GM19240 (cell line): ENCODE results near the gene AHR.

Experiments used
- DNase-seq: peaks from one replicate; pipeline ENCODE4 v3.0.0; 2011; ENCODE audit warnings: low spot score; ENCODE audit not compliant: insufficient read length

Gene AHR

DNA sequence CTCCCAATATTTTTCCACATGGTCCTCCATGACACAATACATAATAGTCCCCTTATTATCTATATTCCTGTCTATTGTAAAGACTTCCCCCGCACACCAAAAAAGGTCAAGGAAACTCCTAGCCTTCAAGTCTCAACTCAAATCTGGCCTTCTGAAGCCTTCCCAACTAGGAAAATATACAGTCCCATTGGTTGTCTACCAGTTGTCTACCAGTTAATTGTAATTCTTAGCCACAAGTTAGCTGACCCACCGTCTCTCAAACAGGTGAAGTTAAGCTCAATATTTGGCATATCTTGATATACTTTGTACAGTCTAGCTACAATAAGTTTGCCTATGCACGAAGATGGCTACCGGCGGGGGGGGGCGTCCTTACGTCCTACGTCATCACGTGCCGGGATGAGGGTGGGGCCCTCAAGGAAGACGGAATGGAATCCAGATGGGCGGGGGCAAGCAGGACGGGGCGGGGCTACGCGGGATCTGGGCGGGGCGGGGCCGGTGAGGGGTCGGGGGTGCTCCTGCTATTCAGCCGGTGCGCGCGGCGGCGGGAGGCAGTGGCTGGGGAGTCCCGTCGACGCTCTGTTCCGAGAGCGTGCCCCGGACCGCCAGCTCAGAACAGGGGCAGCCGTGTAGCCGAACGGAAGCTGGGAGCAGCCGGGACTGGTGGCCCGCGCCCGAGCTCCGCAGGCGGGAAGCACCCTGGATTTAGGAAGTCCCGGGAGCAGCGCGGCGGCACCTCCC lies at the start of gene AHR:
Gene AHR (plus strand): TSS at position 551 of the 738 bp plus-strand sequence. CDS start 613 bp downstream, outside the sequence.
- peak; percentile 38 for DNase-seq

- no peak for DNase-seq
These were observed 44.6 kb upstream of the AHR start for GRCh38 chr7:17253885-17254284.

DNA sequence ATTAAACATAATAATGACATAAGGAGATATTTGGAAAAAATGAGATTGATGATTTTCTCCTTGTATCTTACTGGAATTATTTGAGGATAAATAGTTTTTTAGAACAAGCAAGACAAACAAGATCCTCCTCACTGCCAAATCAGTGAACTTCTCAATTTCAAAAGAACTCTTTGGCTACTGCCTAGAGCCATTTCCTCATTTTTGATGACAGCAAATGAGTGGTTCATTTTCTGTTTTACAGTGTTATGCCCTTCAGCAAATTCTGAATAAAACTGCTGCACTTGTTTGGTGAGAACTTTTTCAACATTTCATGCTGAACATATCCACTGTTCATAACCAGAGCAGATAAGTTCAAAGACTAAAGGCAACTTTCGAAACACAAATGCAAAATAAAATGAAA lies 42.5 kb upstream of the AHR start:
- no peak for DNase-seq

DNA sequence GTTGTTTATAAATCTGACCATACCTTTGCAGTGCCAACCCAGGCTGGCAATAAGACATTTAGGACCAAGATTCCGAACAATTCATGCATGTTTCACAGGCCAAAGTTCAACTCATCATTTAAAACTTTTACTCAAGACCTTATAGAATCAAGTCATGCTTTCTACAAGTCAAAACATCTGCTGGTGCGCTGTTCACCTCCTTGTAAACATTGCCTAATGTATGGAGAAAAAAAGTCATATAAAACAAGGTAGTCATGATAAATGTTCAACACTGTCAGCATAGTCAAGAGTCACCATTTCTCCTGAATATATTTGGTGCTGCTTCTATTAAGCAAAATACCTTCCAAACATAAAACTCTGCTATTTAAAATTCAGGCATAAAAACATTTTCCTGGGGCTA lies 42.1 kb upstream of the AHR start:
- no peak for DNase-seq

GRCh38 chr7:17266565-17266964 lies 31.9 kb upstream of the AHR start:
- no peak for DNase-seq

DNA sequence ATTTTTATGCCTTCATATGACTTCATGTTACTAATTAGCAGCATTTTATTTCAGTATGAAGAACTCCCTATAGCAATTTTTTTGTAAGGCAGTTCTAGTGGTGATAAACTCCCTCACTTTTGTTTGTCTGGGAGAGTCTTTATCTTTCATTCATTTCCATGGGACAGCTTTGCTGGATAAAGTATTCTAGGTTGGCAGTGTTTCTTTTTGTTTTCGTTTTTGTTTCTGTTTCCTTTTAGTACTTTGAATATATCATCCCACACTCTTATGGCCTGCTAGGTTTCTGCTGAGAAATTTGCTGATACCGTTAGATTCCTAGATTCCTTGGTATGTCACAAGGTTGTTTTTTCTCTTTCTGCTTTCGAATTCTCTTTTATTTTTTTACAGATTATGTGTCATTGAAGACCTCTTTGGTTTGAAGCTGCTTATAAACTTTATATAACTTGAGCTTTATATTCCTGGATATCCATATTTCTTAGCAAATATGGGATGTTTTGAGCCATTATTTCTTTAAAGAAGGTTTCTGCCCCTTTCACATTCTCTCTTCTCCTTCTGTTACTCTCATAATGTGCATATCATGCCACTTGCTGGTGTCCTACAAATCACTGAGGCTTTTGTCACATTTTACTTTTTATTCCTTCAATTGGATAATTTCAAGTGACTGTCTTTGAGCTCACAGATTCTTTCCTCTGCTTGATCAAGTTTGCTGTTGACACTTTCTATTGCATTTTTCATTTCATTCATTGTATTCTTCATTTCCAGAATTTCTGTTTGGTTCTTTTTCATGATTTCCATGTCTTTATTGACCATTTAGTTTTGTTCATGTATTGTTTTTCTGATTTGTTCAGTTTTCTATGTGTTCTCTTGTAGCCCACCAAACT lies 28.9 kb upstream of the AHR start:
- DNase-seq = no peak

DNA sequence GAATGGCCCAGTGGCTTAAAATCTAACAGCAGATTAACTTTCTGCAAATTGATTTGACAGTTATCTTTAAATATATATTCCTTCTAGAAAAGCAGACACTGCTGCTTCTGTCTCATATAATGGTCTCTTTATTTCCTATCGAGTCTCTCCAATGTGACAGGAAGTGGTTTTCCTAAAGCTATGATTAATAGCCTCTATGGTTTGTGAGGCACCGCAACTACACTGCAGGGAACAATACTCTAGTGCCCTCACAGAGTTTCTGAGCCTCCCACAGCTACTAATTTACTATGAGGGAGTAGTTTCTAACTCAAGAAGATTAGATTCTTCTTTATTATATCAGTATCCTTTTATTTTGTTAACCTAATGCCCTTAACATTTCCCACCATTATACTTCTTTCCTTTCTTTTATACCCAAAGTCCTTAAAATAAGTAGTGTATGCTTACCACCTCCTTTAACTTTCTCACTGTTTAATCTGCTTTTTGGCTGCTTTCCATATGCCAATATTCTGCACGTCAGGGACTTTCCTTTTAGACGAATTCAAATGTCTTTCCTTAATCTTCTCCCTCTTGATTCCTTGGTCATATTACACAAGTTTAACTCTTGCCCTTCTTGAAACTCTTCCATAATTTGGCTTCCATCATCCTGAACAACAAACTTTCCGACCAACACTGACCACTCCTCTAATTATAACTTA lies 23.8 kb upstream of the AHR start:
- DNase-seq = no peak

DNA sequence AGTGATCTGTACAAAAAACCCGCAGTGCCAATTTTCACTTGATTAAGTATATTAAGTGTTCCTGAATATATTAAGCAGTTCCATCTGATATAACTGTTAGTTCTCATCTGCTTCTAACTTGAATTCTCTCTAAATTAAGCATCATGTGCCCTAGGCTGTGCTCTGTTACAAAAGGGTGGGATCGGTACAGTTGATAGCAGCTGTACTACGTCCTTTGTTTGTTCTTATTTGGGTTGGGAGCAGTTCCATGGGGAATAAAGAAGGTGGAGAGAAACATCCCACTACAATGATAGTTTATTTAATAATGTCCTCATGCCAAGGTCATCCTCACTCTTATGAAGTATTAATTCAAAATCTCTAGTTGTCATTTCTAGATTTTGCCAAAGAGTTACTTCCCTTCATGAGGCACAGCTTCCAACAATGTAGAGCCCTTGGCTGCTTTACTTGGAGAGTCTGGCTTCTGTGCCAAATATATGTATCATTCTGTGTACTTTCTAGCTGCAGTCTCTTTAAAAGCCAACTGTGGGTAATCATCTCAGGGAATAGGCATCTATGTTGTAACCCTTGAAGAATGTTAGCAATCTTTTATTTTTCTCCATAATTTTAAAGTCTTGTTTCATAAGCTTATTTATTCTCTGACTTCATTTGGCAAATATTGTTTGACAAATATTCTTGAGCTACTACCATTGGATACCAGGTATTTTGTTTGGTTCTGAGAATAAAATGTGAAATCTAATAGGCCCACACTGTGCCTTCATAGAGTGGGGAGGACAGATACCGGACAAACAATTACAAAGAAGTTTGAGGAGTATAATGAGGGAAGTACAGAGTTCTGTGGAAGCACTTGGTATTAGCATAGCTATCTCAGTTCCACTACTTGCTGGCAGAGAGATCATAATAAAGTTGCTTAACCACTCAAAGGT lies 22.4 kb upstream of the AHR start:
- no peak for DNase-seq

DNA sequence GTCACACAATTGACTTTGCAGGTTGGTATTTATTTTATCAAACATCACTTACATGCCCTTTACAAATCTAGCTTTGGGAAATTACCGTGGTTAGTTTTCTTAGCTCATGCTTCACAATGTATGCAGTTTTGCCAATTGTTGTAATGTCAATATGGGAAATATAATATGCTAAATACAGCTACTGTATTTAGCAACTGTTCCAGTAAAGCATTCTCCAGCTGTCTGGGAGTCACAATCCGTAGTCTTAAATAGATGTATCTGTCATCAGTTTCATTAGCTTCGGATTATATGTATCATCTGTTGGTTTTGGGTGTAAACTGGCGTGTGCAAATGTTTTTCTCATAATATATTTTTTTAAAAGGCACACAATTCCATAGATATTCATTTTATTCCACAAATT lies 19.4 kb upstream of the AHR start:
- no peak for DNase-seq

- no peak for DNase-seq
These were observed 9.3 kb upstream of the AHR start for GRCh38 chr7:17289074-17289645.

DNA sequence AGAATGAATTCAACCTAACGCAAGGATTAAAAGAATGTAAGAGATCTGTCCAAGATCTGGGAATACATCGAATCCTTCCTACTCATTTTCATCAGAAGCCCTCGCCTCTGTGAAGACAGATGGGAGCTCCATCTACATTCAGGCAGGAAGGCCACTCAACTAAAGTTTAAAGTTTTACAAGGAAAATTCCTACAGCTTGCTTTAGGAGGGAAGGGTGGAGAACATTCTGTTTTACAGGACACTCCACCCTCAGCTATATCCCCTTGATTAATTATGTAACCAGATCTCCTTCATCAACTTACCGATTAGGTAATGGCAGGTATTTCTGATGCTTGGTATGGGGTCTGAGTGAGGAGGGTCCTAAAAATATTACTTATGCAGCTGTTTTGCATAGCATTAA lies 5.6 kb upstream of the AHR start:
- no peak for DNase-seq

DNA sequence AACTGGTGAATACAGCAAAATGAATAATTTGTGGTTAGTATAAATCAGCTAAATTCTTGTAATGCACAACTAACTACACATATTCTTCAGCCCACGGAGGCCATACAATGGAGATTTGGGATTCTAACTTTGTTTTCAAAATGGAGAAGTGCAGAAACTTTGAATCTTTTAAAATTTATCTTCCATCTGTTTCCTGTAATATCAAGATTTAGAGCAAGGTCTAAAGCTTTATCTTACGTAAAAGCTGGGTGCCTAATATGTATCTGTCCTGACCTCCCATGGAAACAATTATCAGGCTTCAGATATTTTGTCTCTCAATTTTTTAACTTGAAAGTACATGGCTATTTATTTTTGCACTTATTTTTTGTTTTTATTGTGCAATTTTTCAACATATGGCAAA lies 5.0 kb upstream of the AHR start:
- no peak for DNase-seq

- DNase-seq = no peak
These were observed 1.2 kb upstream of the AHR start for GRCh38 chr7:17297243-17297642.

GRCh38 chr7:17298840-17299482 lies 509 bp downstream of the AHR start:
- no peak for DNase-seq

DNA sequence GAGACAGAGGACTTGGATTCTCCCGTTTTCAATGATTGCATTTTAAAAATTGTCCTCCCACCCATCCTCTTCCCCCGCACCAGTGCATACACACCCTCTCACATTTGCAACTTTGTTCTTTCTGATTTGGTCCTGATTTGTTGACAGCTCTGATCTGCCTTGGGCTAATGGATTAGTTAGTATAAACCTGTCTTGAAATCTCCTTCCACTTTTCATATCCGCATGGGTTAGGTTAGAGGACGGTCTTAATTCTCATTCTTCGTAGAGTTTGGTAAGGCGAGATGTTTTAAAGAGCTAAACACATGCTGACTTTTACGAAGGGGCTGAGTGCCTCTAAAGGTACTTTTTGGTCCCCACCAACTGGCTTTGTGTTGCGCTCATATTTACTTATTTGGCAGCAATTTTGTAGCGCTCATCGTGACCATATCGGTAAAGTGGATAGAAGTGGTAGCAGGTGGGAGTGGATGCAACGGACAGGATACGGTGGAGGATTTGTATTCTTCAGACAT lies 1.1 kb downstream of the AHR start:
- no peak for DNase-seq

- no peak for DNase-seq
These were observed 1.6 kb downstream of the AHR start for GRCh38 chr7:17300012-17300411.

GRCh38 chr7:17300437-17300836 lies 2.0 kb downstream of the AHR start:
- DNase-seq = no peak

GRCh38 chr7:17301471-17302456 lies 3.3 kb downstream of the AHR start:
- DNase-seq = no peak
